ENCODE results near the gene ACP1. TPM values are rescaled to one million over a fixed set of nuclear protein-coding genes. Genes with fewer than 3 reads are reported as not detected.

ACP1 gene
- total RNA-seq, 1 donor from 2014 or later, result 236 TPM

DNA sequence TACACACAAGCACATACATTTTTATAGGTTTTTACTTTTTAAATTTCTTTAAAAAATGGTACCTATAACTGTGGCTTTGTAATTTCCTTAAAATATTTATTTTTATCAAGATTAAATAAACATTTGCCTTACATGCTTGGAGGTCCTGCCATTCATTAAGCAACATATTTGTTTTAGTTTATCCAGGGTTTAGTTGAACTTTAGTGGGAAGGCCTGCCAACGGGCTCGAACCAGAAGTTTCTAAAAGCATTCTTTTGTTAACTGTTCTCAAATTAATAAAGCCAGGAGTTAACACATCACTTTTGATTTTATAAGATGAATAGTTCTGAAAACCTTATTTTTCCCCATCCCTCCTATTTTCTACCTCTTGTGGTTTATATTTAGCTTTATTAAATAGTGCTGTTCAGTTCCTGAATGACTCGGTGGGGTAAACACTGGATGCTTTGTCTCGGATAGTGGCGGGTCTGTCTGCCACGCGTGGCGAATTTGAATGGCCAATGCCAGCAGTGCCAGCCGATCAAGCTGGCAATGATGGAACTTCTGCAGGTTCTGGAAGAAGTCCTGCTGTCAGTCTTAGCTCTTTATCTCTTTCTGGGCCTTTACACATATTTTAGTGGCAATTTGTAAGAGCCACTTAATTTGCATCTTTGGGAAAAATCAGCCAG is 33.1 kb upstream of the ACP1 start:
- H3K4me3 ChIP-seq, result no peak overlapping the region
- no peak for DNase-seq (ENCODE audit: low spot score)
- peaks cover 15% of the 10 kb centered on the region for H3K36me3 Mint-ChIP-seq
- H3K4me1 ChIP-seq, result no peaks in the 10 kb centered on the region
- H3K9me3 ChIP-seq (ENCODE audit: low read depth), result no peaks in the 10 kb centered on the region
- no peaks in the 10 kb centered on the region for H4K20me1 ChIP-seq (ENCODE audit: low read depth)
- TF ChIP-seq EZH2 (IDR thresholded peaks at IDR 0.05) (no peak), EZH2phosphoT487 (IDR thresholded peaks at IDR 0.05) (no peak), CTCF (IDR thresholded peaks at IDR 0.05) (no peak)
- H3K4me1 Mint-ChIP-seq, result peaks cover 3% of the 10 kb centered on the region
- H3K9me3 Mint-ChIP-seq, result no peaks in the 10 kb centered on the region
- H3K4me2 ChIP-seq, result no peak overlapping the region
- H3K27ac Mint-ChIP-seq, result no peak overlapping the region
- no peaks in the 10 kb centered on the region for H3F3A ChIP-seq (ENCODE audit: low read depth)
- no peak overlapping the region for H3K27ac ChIP-seq
- H3K4me3 Mint-ChIP-seq, result no peak overlapping the region
- no peaks in the 10 kb centered on the region for H3K36me3 ChIP-seq
- peaks cover 2% of the 10 kb centered on the region for H3K27me3 Mint-ChIP-seq (ENCODE audit: insufficient read depth, low read depth)
- no peaks in the 10 kb centered on the region for H3K27me3 ChIP-seq
- H3K9ac ChIP-seq, result no peak overlapping the region
- H2AFZ ChIP-seq (replicated peaks), result no peak overlapping the region
- H3K79me2 ChIP-seq (ENCODE audit: low read depth), result no peaks in the 10 kb centered on the region

DNA sequence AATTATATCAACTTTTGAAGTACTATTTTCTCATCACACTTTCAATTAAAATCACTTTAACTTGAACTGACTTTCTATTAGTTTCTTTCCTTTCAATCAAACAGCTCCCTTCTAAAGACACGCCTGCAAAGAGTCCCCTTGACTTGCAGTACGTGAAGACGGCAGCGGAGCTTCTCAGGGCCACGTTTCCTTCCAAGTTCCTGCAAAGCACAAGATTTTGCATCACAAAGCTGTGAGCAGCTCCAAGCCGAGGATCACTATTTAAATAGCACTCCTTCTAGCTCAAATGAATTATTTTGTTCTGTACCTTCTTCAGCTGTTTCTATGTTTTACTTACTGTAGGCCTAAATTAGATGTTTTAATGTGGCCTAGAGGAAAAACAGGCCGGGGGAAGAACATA is 31.7 kb upstream of the ACP1 start:
- Histone ChIP-seq H3K9ac (no peak overlapping the region), H3F3A (ENCODE audit: low read depth) (no peaks in the 10 kb centered on the region), H3K79me2 (ENCODE audit: low read depth) (no peaks in the 10 kb centered on the region), H3K9me3 (ENCODE audit: low read depth) (no peaks in the 10 kb centered on the region), H3K36me3 (no peaks in the 10 kb centered on the region), H4K20me1 (ENCODE audit: low read depth) (no peaks in the 10 kb centered on the region), H2AFZ (replicated peaks) (no peak overlapping the region), H3K4me3 (no peak overlapping the region), H3K4me1 (no peaks in the 10 kb centered on the region), H3K27me3 (no peaks in the 10 kb centered on the region), H3K27ac (no peak overlapping the region), H3K4me2 (no peak overlapping the region)
- no peaks in the 10 kb centered on the region for H3K9me3 Mint-ChIP-seq
- H3K36me3 Mint-ChIP-seq, result peaks cover 11% of the 10 kb centered on the region
- no peak overlapping the region for H3K27ac Mint-ChIP-seq
- peaks cover under 1% of the 10 kb centered on the region for H3K27me3 Mint-ChIP-seq (ENCODE audit: insufficient read depth, low read depth)
- H3K4me1 Mint-ChIP-seq, result peaks cover 4% of the 10 kb centered on the region
- DNase-seq (ENCODE audit: low spot score), result no peak
- no peak for TF ChIP-seq EZH2phosphoT487 (IDR thresholded peaks at IDR 0.05)
- TF ChIP-seq EZH2 (IDR thresholded peaks at IDR 0.05), result no peak
- TF ChIP-seq CTCF (IDR thresholded peaks at IDR 0.05), result no peak
- H3K4me3 Mint-ChIP-seq, result no peak overlapping the region

GRCh38 chr2:234421-234820 is 30.3 kb upstream of the ACP1 start:
- Mint-ChIP-seq H3K4me3 (no peak overlapping the region), H3K27me3 (ENCODE audit: insufficient read depth, low read depth) (no peaks in the 10 kb centered on the region)

More at GRCh38 chr2:234421-234820, 30.3 kb upstream of the ACP1 start:
- Histone ChIP-seq H2AFZ (replicated peaks) (no peak overlapping the region), H3K9me3 (ENCODE audit: low read depth) (no peaks in the 10 kb centered on the region), H4K20me1 (ENCODE audit: low read depth) (no peaks in the 10 kb centered on the region), H3K4me3 (no peak overlapping the region), H3K4me1 (peaks cover 5% of the 10 kb centered on the region), H3F3A (ENCODE audit: low read depth) (no peaks in the 10 kb centered on the region), H3K79me2 (ENCODE audit: low read depth) (no peaks in the 10 kb centered on the region), H3K9ac (no peak overlapping the region), H3K27me3 (no peaks in the 10 kb centered on the region), H3K36me3 (no peaks in the 10 kb centered on the region), H3K27ac (no peak overlapping the region), H3K4me2 (no peak overlapping the region)
- no peak for TF ChIP-seq EZH2 (IDR thresholded peaks at IDR 0.05)
- no peak for TF ChIP-seq CTCF (IDR thresholded peaks at IDR 0.05)
- TF ChIP-seq EZH2phosphoT487 (IDR thresholded peaks at IDR 0.05), result no peak
- Mint-ChIP-seq H3K9me3 (no peaks in the 10 kb centered on the region), H3K36me3 (peaks cover 11% of the 10 kb centered on the region), H3K27ac (no peak overlapping the region), H3K4me1 (peaks cover 12% of the 10 kb centered on the region)
- DNase-seq (ENCODE audit: low spot score), result no peak
